SJSA1 (cell line): ENCODE data around the gene TBC1D2. TPM values are rescaled to one million over a fixed set of nuclear protein-coding genes. Genes with fewer than 3 reads are reported as not detected.

Experiments
- DNase-seq, 2 experiments: peaks; one replicate each; pipeline ENCODE4 v3.0.0-alpha.2; 2015 to 2020; ENCODE audit warnings: low spot score in 2 of 2, low read depth in 1 of 2
- H3K27ac ChIP-seq: fragments of 250-450 bp; sonication (Bioruptor Pico); 2 replicates; pipeline ENCODE4 v1.5.1; 2020; ENCODE audit warnings: mild to moderate bottlenecking, moderate library complexity
- H3K27me3 ChIP-seq: fragments of 250-450 bp; sonication (Bioruptor Pico); replicated peaks from 2 replicates; pipeline ENCODE4 v1.5.1; 2020; ENCODE audit warnings: mild to moderate bottlenecking, moderate library complexity
- H3K36me3 ChIP-seq: fragments of 250-450 bp; sonication (Bioruptor Pico); 2 replicates; pipeline ENCODE4 v1.5.1; 2020; ENCODE audit warnings: mild to moderate bottlenecking
- H3K4me1 ChIP-seq: fragments of 250-450 bp; sonication (Bioruptor Pico); replicated peaks from 2 replicates; pipeline ENCODE4 v1.6.1; 2021; ENCODE audit warnings: mild to moderate bottlenecking
- H3K4me3 ChIP-seq: fragments of 250-450 bp; sonication (Bioruptor Pico); 2 replicates; pipeline ENCODE4 v1.5.1; 2020; ENCODE audit warnings: mild to moderate bottlenecking
- H3K9me3 ChIP-seq: fragments of 250-450 bp; sonication (Bioruptor Pico); replicated peaks from 2 replicates; pipeline ENCODE4 v1.5.1; 2020; ENCODE audit warnings: mild to moderate bottlenecking
- total RNA-seq: library from RNA; depleted of rRNA; stranded (reverse); fragments of >200 nt; shearing (Covaris generic); gene quantifications from 2 replicates; pipeline ENCODE4 v1.2.3, GENCODE V29; 2014

Gene TBC1D2
- total RNA-seq, 1 experiment from 2014 or later = 4.4 TPM

GRCh38 chr9:98210435-98210834 lies 45.0 kb downstream of the TBC1D2 start:
- Histone ChIP-seq H3K27me3 (no peaks in the 10 kb centered on the region), H3K4me1 (peaks cover 9% of the 10 kb centered on the region), H3K27ac (no peak overlapping the region), H3K9me3 (no peaks in the 10 kb centered on the region), H3K4me3 (no peak overlapping the region), H3K36me3 (peaks cover 9% of the 10 kb centered on the region)
- DNase-seq = no peak

DNA sequence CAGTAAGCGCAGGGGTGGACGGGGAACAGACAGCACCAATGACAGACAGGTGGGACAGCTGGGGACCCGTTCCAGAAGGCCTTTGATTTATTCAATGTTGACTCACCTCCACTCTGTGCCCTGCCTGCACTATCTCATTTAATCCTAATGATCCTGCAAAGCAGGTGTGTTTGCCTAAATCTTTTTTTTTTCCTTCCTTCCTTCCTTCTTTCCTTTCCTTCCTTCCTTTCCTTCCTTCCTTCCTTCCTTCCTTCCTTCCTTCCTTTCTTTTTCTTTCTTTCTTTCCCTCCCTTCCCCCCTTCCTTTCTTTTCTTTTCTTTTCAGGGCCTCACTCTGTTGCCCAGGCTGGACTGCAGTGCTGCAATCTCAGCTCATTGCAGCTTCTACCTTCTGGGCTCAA lies 45.9 kb downstream of the TBC1D2 start:
- Histone ChIP-seq H3K27ac (no peak overlapping the region), H3K9me3 (no peaks in the 10 kb centered on the region), H3K4me1 (no peaks in the 10 kb centered on the region; the same call in 1 of the 2 replicates), H3K36me3 (peaks cover 13% of the 10 kb centered on the region), H3K4me3 (no peak overlapping the region), H3K27me3 (no peaks in the 10 kb centered on the region)
- DNase-seq = no peak

- no peaks in the 10 kb centered on the region for H3K9me3 ChIP-seq
- no peak overlapping the region for H3K27ac ChIP-seq
- peaks cover 13% of the 10 kb centered on the region for H3K36me3 ChIP-seq
- DNase-seq = no peak
- no peaks in the 10 kb centered on the region for H3K27me3 ChIP-seq
- H3K4me3 ChIP-seq = no peak overlapping the region
- no peaks in the 10 kb centered on the region for H3K4me1 ChIP-seq
Observed at GRCh38 chr9:98208635-98209034, 46.8 kb downstream of the TBC1D2 start.

GRCh38 chr9:98207606-98208005 lies 47.8 kb downstream of the TBC1D2 start:
- H3K36me3 ChIP-seq = peaks cover 11% of the 10 kb centered on the region
- no peak overlapping the region for H3K4me3 ChIP-seq
- no peak for DNase-seq
- H3K9me3 ChIP-seq = no peaks in the 10 kb centered on the region
- no peaks in the 10 kb centered on the region for H3K4me1 ChIP-seq
- no peak overlapping the region for H3K27ac ChIP-seq
- no peaks in the 10 kb centered on the region for H3K27me3 ChIP-seq

GRCh38 chr9:98206754-98207153 lies 48.7 kb downstream of the TBC1D2 start:
- Histone ChIP-seq H3K4me1 (no peaks in the 10 kb centered on the region), H3K4me3 (no peak overlapping the region), H3K27me3 (no peaks in the 10 kb centered on the region), H3K9me3 (no peaks in the 10 kb centered on the region), H3K27ac (no peak overlapping the region), H3K36me3 (peaks cover 9% of the 10 kb centered on the region; the same call in 1 of the 2 replicates)
- no peak for DNase-seq

GRCh38 chr9:98204692-98205091 lies 50.8 kb downstream of the TBC1D2 start:
- H3K27me3 ChIP-seq = no peaks in the 10 kb centered on the region
- 0 out of 2 replicates have a peak, but pooled peaks cover 9% of the 10 kb centered on the region for H3K36me3 ChIP-seq
- no peak for DNase-seq
- no peaks in the 10 kb centered on the region for H3K4me1 ChIP-seq
- H3K9me3 ChIP-seq = no peaks in the 10 kb centered on the region
- H3K27ac ChIP-seq = no peak overlapping the region
- H3K4me3 ChIP-seq = no peak overlapping the region

DNA sequence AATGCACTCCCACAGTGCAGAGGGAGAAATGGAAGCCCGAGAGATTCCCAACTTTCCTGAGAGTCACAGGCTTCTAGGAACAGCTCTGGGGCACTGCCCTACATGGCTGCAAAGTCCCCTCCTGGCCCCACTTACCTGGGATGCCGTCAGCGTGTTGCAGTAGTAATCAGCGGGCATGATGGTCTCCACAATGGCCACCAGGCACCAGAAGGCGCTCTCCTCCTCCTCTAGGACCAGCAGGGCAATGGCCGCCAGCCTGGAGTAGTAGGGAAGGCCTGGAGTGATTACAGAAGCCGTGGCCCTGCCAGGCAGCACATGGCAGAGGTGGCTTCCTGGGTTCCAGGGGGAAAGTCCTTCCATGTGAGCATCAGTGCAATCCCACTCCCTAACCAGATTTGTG lies 52.3 kb downstream of the TBC1D2 start:
- Histone ChIP-seq H3K36me3 (0 out of 2 replicates have a peak, but pooled peaks cover 6% of the 10 kb centered on the region), H3K4me1 (no peaks in the 10 kb centered on the region), H3K27me3 (no peaks in the 10 kb centered on the region), H3K9me3 (no peaks in the 10 kb centered on the region), H3K27ac (no peak overlapping the region), H3K4me3 (no peak overlapping the region)
- no peak for DNase-seq

DNA sequence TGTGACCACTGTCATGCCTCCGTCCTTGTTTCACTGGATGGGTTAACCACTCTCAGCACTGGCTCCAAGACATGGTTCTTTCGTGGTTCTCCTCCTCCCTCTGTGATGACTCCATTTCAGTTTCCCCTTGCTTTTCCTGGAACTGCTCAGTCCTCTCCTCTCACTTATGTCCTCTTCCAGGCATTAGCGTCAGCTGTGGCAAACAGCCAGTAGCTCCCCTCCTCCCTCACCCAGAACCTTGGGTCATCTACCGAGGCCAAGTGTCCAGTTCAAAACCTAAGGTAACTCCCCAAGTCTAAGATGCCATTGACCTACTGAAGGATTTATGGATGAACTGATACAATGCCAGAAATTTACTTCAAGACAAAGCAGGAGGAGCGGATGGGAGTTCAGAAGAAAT lies 53.2 kb downstream of the TBC1D2 start:
- Histone ChIP-seq H3K4me1 (no peaks in the 10 kb centered on the region), H3K4me3 (no peak overlapping the region), H3K36me3 (0 out of 2 replicates have a peak, but pooled peaks cover 6% of the 10 kb centered on the region), H3K27me3 (no peaks in the 10 kb centered on the region), H3K27ac (no peak overlapping the region), H3K9me3 (no peaks in the 10 kb centered on the region)
- DNase-seq = no peak

DNA sequence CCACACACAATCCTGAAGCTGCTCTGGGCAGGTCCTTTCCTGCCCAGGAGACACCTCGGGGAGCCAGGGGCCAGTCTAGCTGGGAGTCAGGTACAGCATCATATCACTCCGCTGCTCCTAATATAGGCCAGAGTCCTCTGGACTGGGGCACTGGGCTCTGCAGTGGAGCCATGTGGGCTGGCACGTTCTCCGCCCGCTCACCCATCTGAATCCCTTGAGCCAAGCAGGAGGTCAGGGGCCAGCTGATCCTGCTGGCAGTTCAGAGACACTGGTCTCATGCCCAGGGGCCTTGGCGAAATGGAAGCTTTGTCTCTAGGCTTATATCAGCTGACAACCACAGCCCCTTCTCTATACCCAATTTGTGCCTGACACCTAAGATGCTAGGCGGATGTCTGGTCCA lies 53.7 kb downstream of the TBC1D2 start:
- DNase-seq = no peak
- Histone ChIP-seq H3K4me3 (no peak overlapping the region), H3K9me3 (no peaks in the 10 kb centered on the region), H3K27me3 (no peaks in the 10 kb centered on the region), H3K36me3 (0 out of 2 replicates have a peak, but pooled peaks cover 6% of the 10 kb centered on the region), H3K4me1 (no peaks in the 10 kb centered on the region), H3K27ac (no peak overlapping the region)

- H3K4me1 ChIP-seq = no peaks in the 10 kb centered on the region
- H3K9me3 ChIP-seq = no peaks in the 10 kb centered on the region
- H3K36me3 ChIP-seq = 0 out of 2 replicates have a peak, but pooled peaks cover 6% of the 10 kb centered on the region
- H3K27ac ChIP-seq = no peak overlapping the region
- H3K27me3 ChIP-seq = no peaks in the 10 kb centered on the region
- no peak for DNase-seq
- no peak overlapping the region for H3K4me3 ChIP-seq
Observed at GRCh38 chr9:98201102-98201501, 54.3 kb downstream of the TBC1D2 start.

GRCh38 chr9:98199388-98200033 lies 55.9 kb downstream of the TBC1D2 start:
- Histone ChIP-seq H3K36me3 (no peaks in the 10 kb centered on the region), H3K4me1 (no peaks in the 10 kb centered on the region), H3K9me3 (no peaks in the 10 kb centered on the region), H3K27ac (no peak overlapping the region), H3K27me3 (no peaks in the 10 kb centered on the region), H3K4me3 (no peak overlapping the region)
- no peak for DNase-seq

DNA sequence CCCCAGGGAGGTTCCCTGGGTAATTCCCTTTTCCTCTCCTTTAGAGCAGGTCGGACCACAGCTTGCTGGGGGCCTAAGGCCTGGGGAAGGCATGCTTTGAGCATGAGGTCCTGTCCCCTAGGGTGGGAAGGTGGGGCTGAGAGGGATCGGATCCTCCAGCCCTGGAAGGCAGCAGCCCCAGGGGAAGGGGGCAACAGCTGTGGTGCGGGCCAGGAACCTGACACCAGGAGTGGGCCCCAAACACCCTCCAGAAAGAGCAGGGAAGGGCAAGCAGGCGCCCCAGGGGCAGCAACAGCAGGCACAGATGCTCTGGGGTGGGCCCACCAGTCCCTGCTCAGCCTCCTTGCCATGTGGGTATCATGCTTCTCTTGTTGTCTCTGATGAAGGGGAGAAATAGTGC lies 59.8 kb downstream of the TBC1D2 start:
- no peak overlapping the region for H3K4me3 ChIP-seq
- H3K27ac ChIP-seq = no peak overlapping the region
- no peaks in the 10 kb centered on the region for H3K36me3 ChIP-seq
- peaks cover 9% of the 10 kb centered on the region for H3K4me1 ChIP-seq
- H3K27me3 ChIP-seq = no peaks in the 10 kb centered on the region; the same call in 1 of the 2 replicates
- H3K9me3 ChIP-seq = no peaks in the 10 kb centered on the region
- DNase-seq = no peak

DNA sequence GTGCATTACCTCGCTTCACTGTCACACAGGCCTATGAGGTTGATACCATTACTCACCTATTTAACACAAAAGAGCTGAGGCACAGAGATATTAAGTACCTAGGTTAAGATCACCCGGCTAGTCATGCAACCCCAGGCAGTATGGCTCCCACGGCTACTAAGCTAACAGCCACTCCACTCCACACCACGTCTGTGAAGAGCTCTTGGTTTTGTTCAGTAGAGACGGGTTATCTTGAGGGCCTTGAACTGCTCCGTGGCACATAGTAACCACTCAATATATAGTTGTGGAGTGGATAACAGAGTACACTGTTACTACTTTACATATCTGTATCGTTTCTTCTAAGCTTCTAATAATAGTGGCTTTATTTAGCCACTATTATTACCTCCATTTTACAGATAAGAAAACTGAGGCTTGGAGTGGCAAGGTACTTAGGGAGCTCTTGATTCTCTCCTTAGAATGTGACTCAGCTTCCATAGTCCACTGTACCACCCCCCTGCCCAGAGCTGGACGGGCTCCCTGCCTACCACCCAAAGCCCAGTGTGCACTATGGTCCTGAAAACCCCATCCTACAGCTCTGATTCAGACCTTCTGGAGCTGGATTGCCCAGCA lies 62.0 kb downstream of the TBC1D2 start:
- Histone ChIP-seq H3K27ac (no peak overlapping the region), H3K9me3 (no peaks in the 10 kb centered on the region), H3K4me1 (peaks cover 9% of the 10 kb centered on the region), H3K4me3 (peak overlapping the region; percentile 57), H3K36me3 (no peaks in the 10 kb centered on the region), H3K27me3 (no peaks in the 10 kb centered on the region; the same call in 1 of the 2 replicates)
- no peak for DNase-seq

GRCh38 chr9:98192503-98193335 lies 62.7 kb downstream of the TBC1D2 start, which contains the start of gene CORO2A:
Gene CORO2A (minus strand): TSS chr9:98192637. CDS start chr9:98157660, 34,977 bp downstream.
- peaks cover 9% of the 10 kb centered on the region for H3K4me1 ChIP-seq
- H3K4me3 ChIP-seq = peak within 1 kb of the TSS; percentile 57
- no peaks in the 10 kb centered on the region for H3K36me3 ChIP-seq
- H3K9me3 ChIP-seq = no peaks in the 10 kb centered on the region
- H3K27me3 ChIP-seq = no peaks in the 10 kb centered on the region; the same call in 1 of the 2 replicates
- no peak within 1 kb of the TSS for H3K27ac ChIP-seq
- peak; percentile 69 for DNase-seq
